Measurements from ENCODE around the gene GIGYF2. TPM values are rescaled to one million over a fixed set of nuclear protein-coding genes. Genes with fewer than 3 reads are reported as not detected.

Gene GIGYF2
- total RNA-seq, 1 experiment from 2014 or later, result 60.6 TPM

- intact Hi-C loops (cut with micrococcal nuclease), result loop anchor here (10.0 kb wide), 1 partner anchor 487 kb away; the partner anchor contains the start of gene ATG16L1
- ChIA-PET CTCF (no interaction called here), RAD21 (ENCODE audit: low non-redundant PET in 1 of 2, low total read pairs in 2 of 2, uncharacterized antibody in 2 of 2, unreplicated experiment in 2 of 2) (no interaction called here), POLR2A (no interaction called here)
- Histone ChIP-seq H3K4me2 (ENCODE audit: low read length) (no peak overlapping the region), H3K9me2 (ENCODE audit: insufficient read depth) (no peaks in the 10 kb centered on the region), H3K36me3 (ENCODE audit: control insufficient read depth in 1 of 2, insufficient read depth in 2 of 2, low read length in 2 of 2) (peaks cover 11 to 29% of the 10 kb centered on the region in 2 experiments; a peak in 3 of 4 replicates), H3K4me3 (replicated peaks in 1 of 2; ENCODE audit: low read depth in 1 of 2, low read length in 2 of 2) (no peak overlapping the region), H4K20me1 (ENCODE audit: insufficient read depth) (0 out of 2 replicates have a peak, but pooled peaks cover 3% of the 10 kb centered on the region), H3K79me2 (ENCODE audit: insufficient read depth, low read length) (no peaks in the 10 kb centered on the region; the same call in 1 of the 2 replicates), H2AFZ (ENCODE audit: low read depth, low read length, poor library complexity, severe bottlenecking) (no peak overlapping the region), H3K27me3 (ENCODE audit: insufficient read depth, low read length) (no peaks in the 10 kb centered on the region), H3K9me3 (ENCODE audit: control insufficient read depth in 1 of 2, insufficient read depth in 1 of 2, low read depth in 1 of 2, low read length in 2 of 2) (no peaks in the 10 kb centered on the region), H3K9ac (ENCODE audit: low read length) (no peak overlapping the region), H3K4me1 (ENCODE audit: control insufficient read depth in 1 of 2, insufficient read depth in 2 of 2, low read length in 2 of 2) (no peaks in the 10 kb centered on the region), H3K27ac (ENCODE audit: low read depth, low read length) (no peak overlapping the region)
- ATAC-seq (no peak), DNase-seq (ENCODE audit: low read depth, low spot score) (no peak)
- TF ChIP-seq, protein P1, sequence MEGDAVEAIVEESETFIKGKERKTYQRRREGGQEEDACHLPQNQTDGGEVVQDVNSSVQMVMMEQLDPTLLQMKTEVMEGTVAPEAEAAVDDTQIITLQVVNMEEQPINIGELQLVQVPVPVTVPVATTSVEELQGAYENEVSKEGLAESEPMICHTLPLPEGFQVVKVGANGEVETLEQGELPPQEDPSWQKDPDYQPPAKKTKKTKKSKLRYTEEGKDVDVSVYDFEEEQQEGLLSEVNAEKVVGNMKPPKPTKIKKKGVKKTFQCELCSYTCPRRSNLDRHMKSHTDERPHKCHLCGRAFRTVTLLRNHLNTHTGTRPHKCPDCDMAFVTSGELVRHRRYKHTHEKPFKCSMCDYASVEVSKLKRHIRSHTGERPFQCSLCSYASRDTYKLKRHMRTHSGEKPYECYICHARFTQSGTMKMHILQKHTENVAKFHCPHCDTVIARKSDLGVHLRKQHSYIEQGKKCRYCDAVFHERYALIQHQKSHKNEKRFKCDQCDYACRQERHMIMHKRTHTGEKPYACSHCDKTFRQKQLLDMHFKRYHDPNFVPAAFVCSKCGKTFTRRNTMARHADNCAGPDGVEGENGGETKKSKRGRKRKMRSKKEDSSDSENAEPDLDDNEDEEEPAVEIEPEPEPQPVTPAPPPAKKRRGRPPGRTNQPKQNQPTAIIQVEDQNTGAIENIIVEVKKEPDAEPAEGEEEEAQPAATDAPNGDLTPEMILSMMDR (IDR thresholded peaks at IDR 0.05 in 2 of 3, conservative IDR thresholded peaks at IDR 0.05 in 1 of 3; ENCODE audit: borderline replicate concordance in 1 of 3, insufficient read depth in 1 of 3, low read depth in 2 of 3, low read length in 2 of 3), result no peak
- no peak for TF ChIP-seq ZNF274 (IDR thresholded peaks at IDR 0.05; ENCODE audit: low read depth, low read length)
- TF ChIP-seq POLR2A (IDR thresholded peaks at IDR 0.05; ENCODE audit: borderline replicate concordance, extremely low read depth, insufficient read depth, insufficient read length), result no peak
- TF ChIP-seq REST (IDR thresholded peaks at IDR 0.05; ENCODE audit: low read depth), result no peak
- no peak for TF ChIP-seq SP1 (IDR thresholded peaks at IDR 0.05; ENCODE audit: low read depth)
- TF ChIP-seq SRF (IDR thresholded peaks at IDR 0.05; ENCODE audit: low read depth), result no peak
- no peak for TF ChIP-seq EGR1 (IDR thresholded peaks at IDR 0.05; ENCODE audit: low read depth)
- TF ChIP-seq ATF3 (IDR thresholded peaks at IDR 0.05), result no peak
- no peak for TF ChIP-seq TCF7L2 (IDR thresholded peaks at IDR 0.05; ENCODE audit: borderline replicate concordance, extremely low read depth, insufficient read depth, insufficient read length)
- TF ChIP-seq RAD21 (IDR thresholded peaks at IDR 0.05; ENCODE audit: low read depth), result no peak
- no peak for TF ChIP-seq SIN3A (IDR thresholded peaks at IDR 0.05; ENCODE audit: low read depth)
- no peak for TF ChIP-seq JUND (IDR thresholded peaks at IDR 0.05)
- no TSS peak for BruUV-seq (replicated peaks)
Observed at GRCh38 chr2:232767866-232768265, 70.7 kb downstream of the GIGYF2 start.

All from HCT116 (cell line).